GM18517 (cell line): ENCODE results near the gene ARHGEF16.

Source experiments
- ATAC-seq: cut with Tn5 transposase; IDR thresholded peaks from one replicate; pipeline ENCODE4 v1.9.1; 2021; ENCODE audit warnings: mild to moderate bottlenecking, moderate library complexity; ENCODE audit not compliant: unreplicated experiment

The ARHGEF16 gene

DNA sequence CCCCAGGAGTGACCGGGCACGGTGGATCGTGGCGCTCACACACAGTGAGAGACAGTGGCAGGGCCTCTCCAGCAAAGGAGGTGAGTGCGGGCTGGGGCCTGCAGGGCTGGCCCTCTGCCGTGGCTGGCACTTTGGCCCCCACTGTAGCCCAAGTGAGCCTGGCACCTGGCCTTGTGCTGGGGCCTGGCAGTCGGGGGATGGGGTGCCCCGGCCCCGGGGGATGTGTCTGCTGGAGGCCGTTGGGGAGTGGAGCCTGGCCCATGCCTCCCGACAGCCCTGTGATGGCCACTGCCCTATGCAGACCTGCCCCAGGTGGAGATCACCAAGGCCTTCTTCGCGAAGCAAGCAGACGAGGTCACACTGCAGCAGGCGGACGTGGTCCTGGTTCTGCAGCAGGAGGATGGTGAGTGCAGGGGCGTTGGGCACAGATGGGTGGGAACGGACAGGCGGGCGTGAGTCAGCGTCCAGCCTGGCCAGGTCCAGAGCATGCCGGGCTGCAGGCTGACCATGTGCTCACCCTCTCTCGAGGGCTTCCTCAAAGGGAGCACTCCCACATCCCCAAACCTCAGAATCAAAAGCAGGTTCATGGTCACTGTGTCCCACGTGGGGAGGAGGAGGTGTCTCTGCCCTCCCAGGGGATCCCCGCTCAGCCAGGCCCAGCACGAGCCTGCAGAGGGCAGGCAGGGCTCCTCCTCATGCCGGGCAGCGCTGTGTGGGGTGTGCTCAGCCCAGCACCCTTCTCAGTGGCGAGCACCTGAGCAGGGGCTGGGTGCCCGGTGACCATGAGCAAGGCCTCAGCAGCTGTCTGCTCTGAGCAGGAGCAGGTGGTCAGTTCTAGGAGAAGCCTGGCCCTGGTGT lies 25.3 kb downstream of the ARHGEF16 start:
- ATAC-seq = no peak

GRCh38 chr1:3480369-3480719 lies 25.9 kb downstream of the ARHGEF16 start:
- no peak for ATAC-seq

DNA sequence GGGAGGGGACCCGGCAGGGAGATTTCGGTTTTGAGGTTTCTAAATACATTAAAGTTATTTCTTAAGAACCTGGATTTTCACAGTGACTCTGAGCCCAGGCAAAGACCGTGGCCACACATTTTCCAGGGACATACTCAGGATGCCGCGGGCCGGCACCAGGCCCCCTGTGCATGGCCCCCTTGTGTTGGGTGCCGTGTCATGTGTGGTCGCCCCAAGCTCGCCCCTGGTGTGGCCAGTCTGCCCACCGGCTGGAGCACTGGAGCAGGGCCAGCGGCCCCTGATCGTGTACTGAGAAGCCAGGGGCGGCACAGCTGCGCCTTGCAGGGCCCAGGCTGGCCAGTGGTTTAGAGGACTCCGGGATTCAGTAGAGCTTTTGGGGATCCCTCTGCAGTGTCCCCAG lies 26.6 kb downstream of the ARHGEF16 start:
- ATAC-seq = no peak

DNA sequence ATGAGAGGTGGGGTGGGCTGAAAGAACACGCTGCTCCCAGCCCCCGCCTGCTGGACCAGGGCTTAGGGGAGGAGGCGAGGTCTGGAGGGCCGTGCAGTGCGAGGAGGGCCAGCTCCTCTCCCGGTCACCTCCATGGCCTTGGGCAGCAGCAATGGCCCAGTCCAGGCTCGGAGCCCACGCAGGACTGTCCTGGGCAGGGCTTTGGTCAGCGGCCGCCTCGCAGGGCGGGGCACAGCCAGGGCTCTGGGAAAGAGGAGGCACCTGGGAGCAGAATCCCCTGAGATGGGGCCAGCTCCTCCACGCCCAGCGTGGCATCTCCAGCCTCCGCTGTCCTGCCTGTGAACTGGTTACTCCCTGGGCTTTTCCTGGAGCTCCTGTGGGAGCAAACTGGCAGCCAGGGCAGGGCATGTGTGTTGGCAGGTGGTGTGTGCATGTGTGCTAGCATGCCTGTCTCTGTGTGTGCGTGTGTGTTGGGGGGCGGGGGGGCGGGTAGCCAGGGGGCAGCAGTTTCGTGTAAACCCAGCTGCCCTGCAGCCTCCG lies 27.4 kb downstream of the ARHGEF16 start:
- no peak for ATAC-seq

- ATAC-seq = no peak
Observed at GRCh38 chr1:3482378-3482849, 27.9 kb downstream of the ARHGEF16 start.

DNA sequence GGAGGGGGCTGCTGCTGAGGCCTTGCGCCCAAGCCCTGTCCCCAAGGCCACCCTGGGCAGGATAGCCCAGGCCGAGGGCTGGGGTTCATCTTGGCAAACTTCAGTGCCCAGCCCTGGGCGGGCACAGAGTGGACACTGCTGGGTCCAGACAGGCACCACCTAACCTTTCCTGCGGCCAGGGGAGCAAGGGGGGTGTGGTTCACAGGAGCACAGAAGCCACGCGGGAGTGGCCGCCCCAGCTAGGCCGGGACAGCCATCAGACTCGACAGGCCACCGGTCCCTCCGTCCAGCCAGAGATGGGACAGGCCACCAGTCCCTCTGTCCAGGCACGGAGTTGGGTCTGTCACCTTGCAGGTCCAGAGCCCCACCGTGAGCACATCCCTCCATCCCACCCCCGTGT lies 28.9 kb downstream of the ARHGEF16 start:
- no peak for ATAC-seq

DNA sequence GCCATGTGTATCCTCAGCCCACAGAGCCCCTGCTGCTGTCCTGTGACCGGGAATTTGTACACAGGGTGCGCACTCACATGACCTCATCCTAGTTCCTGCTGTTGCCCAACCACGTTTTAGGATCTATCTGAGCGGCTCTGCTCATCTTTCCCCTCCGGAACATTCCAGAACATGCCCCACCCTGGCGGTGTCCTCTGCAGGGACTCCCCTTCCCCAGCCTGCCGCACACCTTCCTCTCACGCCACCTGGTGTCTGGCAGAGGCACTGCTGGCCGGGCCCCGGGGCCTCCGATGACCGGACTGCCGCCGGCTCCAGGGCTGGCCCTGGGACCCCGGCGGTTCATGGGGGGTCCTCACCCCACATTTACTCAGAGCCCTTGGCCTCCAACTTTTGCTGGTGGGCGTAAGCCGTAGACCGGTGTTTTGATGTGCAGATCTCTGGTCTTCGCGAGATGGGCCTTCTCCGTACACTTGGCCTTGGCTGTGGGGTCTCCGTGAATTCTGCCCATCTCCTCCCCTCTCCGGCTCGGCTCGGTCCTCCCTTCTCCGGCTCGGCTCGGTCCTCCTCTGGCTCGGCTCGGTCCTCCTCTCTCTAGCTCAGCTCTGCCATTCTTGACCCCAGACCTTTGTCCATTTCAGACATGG lies 29.5 kb downstream of the ARHGEF16 start:
- ATAC-seq = no peak

- no peak for ATAC-seq
Observed at GRCh38 chr1:3485016-3485415, 30.6 kb downstream of the ARHGEF16 start.

- no peak for ATAC-seq
Observed at GRCh38 chr1:3488432-3488831, 34.0 kb downstream of the ARHGEF16 start.

DNA sequence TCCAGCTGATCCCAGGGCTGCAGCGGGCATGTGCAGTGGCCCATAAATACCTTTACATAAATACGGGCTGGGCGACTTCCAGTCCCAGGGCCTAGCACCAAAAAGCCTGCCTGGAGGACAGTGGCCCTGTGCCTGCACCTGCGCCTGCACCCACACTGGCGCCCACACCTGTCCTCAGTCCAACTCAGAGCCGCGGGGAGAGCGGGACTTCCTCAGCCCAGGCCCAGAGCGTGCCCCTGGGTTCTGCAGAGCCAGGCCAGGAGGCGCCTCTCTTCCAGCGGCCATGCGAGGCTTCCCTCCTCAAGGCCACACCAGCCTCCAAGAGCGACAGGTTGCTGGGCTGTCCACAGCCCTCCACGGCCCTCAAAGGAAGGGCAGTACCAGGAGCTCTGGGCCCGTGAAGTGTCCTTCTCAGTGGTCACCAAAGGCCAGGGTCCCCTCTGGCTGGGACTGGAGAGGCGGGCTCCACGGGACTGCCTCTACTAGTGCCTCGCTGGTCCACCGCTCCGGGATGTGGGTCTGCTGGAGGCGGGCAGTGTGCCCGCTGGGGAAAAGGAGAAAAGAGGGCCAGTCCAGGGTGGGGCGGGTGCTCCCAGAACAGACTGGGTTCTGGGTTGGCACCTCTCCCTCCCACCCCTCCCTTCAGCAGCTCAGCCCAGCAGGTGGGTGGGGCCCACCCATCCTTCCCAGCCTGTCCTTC lies 35.7 kb downstream of the ARHGEF16 start:
- ATAC-seq = no peak

DNA sequence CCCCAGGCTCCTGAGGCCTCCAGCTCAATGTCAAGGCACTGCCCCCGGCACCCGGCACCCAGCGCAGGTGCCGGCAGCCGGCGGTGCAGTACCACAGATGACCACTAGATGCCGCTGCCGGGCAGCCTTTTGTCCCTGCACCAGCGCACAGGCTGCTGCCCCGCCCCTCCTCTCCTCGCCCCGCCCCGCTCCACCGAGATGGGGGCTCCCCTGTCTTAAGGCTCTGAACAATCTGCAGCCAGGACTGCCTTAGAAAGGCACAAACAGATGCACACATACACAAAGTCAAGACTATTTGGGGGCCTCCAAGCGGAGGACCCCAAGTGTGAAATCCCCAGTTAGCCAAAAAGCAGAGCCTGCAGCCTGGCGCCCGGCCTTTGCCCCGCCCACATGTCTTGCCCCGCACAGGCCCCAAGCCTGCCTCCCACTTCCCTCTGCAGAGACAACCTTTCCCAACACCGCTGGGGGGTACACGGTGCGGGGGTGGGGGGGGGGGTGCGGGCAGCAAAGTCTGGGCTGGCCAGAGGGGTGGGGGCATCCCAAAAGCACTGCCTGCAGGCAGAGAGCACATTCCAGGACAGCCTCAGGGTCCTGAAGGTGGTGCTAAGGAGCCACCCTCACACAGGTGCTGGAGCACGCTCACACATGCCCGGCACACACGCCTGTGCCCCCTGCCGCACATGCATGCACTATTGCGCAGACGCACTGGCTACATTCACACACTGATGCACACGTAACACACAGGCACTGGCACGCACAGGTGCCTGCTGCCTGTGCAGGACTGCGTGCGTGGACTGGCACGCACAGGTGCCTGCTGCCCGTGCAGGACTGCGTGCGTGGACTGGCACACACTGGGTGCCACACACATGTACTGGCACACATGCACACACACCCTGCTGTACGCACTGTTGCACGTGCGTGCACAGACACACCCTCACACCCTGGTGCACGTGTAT lies 37.1 kb downstream of the ARHGEF16 start:
- ATAC-seq = no peak

DNA sequence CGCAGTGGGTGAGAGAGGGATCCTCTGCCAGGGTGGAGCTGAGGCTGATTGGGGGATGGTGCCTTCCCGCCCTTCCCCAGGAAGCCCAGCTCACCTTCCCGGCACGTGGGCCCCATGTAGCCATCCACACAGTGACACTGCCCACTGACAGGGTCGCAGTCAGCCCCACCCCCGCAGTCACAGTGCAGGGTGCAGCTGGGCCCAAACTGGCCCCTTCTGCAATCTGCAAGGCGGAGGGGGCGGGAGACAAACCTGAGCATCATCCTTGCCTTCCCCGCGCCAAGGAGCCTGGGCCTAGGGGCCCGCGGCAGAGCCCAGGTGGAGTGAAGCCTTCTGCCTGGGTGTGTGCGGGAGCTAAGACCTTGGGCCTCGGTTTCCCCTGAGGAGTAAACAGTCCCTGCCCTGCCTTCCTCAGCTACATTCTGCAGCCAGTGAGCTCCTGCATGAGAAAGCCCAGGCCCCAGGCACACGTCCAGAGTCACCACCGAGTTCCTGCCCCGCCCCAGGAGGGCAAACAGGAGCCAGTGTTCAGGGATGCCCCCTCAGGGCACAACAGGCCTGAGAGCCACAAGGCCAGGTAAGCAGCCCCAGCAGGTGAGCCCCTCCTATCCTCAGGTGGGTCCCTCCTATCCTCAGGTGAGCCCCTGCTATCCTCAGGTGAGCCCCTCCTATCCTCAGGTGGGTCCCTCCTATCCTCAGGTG lies 38.2 kb downstream of the ARHGEF16 start:
- no peak for ATAC-seq

DNA sequence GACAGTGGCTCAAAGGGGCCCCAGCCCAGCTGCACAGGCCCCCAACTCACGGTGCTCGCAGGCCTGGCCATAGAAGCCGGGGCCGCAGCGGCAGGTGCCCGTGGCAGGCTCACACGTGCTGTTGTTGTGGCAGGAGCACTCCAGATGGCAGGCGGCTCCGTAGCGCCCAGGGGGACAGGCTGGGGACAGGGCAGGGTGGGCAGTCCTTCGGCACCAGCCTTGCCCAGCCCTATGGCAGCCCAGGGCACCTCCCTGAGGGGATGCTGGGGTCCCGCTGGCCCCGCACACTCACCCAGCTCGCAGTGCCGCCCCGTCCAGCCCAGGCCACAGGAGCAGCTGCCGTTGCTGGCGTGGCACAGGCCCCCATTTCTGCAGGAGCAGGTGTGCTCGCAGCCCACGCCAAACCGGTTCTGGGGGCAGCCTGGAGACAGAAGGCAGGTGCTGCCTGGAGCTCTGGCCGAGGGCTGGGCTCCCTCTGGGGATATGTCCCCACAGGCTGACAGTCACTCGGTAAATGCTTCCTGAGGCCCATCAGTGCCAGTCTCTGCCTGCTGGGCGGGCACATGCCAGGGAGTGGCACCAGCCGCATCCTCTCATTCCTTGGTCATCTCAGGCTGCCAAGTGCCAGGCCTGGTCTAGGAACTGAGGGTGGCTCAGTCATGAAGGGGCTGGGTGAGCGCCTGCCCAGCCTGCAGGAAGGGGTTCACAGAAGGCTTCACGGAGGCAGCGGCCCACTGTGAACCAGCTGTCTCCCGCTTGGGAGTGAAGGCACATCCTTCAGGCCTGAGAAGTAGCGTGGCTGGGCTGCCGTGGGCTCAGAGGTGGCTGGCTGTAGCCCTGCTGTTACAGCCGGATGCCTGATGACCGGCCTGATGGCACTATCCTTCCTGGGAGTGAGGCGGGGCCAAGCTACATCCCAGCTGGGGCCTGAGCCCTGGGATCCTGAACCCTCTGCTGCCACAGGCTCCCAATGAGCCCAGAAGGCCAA lies 40.1 kb downstream of the ARHGEF16 start:
- ATAC-seq = no peak

GRCh38 chr1:3495776-3496745 lies 41.6 kb downstream of the ARHGEF16 start:
- ATAC-seq = no peak

- no peak for ATAC-seq
Observed at GRCh38 chr1:3496916-3497315, 42.5 kb downstream of the ARHGEF16 start.

- no peak for ATAC-seq
Observed at GRCh38 chr1:3497521-3497920, 43.1 kb downstream of the ARHGEF16 start.

DNA sequence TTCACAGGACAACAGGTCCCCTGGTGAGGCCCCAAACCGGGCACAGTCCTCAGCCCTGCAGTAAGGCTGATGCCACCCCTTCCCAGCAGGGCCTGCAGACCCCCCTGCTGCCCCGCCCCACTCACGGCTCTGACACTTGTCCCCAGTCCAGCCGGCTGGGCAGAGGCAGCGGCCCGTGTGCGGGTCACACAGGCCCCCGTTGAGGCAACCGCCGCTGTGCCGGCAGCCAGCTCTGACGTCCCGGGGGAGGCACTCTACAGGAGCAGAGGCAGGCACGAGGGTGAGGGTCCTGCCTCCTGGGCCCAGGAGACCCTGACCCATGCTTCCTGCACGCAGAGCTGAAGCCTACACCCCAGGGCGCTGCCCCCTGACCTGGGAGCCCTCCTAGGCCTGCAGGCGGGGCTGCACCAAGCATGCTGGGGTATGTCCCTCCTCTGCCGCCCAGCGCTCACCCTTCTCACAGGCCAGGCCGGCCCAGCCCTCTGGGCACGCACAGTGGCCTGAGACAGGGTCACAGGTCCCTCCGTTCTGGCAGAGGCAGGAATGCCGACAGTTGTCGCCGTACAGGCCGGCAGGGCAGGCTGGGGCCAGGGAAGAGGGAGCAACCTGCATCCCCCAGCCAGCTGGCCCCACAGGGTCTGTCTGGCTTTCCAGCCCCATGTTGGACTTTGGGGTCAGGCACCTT lies 43.9 kb downstream of the ARHGEF16 start:
- ATAC-seq = no peak
